GM18498 (cell line): ENCODE measurements around the gene FOXP1.

Source experiments
- ATAC-seq: cut with Tn5 transposase; IDR thresholded peaks from one replicate; pipeline ENCODE4 v1.9.1; 2021; ENCODE audit warnings: mild to moderate bottlenecking, moderate library complexity; ENCODE audit not compliant: unreplicated experiment

The FOXP1 gene

DNA sequence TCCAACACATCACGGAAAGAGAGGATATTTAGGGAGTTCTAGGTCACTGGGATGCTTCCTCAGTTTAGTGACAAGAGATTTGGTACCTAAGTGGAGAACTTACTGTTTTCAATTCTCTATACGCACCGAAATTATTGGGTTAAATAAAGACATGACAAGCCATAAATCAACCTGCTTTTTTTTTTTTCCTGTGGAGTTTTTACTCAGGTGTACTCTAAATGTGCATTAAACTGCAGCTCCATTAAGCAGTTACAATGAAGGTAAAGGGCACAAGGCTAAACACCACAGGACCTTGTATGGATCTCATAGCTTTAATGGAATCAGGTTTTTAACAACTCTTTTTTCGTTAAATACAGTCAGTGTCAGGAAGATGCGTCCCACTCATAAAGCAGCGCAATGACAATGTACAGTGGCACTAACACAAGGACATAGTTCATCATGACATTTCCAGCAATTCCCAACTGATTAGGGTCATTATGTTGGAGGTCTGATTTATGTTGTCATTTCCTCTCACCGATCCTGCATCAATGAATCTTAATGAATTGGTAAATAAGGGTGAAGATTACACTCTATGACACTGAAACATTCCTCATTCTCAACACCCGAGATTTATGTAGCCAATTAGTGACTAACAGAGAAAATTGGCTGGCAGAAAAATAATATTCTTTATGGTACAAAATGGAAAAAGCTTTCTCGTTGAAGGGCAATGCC is 355.2 kb downstream of the FOXP1 start:
- ATAC-seq, result no peak

DNA sequence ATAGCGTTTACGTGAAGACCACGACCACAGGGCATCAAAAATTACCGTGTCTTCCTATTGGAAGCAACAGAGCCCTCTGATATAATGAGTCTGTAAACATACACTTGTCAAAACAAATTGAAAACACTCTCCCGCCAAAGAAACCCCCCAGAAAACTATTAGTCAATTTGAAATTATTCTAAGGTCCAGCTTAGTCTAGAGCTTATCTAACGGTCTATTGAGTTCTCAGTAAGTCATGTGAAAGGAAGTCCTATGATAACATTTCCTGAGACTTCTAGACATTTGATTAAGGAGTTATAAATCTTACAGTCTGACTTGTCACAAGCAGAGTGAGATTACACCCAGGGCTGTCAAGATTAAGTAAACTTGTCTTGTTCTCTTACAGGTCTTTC is 356.3 kb downstream of the FOXP1 start:
- ATAC-seq, result peak; percentile 3

DNA sequence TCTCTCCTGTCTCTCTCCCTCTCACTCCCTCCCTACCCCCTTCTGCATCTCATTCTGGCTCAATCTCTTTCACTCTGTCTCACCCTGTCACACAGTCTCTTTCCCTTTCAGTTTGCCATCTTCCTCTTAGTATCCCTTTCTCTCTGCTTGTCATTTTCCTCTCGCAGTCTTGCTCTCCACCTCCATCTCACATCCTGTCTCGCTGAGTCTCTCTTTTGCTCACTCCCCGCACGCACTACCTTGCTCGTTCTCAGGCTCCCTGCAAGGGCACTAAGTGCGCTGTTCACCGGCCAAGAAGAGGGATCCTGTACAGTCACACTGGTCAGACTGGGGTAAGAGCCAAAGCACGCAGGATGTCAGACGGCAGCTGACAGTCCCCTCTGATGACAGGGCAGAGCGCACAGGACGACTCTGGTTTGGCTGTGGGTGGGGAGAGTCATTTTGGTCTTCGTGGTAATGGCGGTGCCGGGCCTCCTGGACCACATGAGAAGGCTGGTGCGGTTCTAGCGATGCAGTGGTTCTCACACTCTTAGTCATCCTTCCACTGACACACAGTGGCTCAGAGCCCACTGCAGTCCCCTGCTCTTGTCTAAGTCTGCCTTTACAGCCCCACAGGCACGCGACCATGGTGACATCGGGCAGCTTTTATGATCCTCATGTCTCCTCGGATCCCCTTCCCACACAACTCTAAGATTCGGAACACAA is 356.8 kb downstream of the FOXP1 start:
- ATAC-seq, result peak; percentile 90

DNA sequence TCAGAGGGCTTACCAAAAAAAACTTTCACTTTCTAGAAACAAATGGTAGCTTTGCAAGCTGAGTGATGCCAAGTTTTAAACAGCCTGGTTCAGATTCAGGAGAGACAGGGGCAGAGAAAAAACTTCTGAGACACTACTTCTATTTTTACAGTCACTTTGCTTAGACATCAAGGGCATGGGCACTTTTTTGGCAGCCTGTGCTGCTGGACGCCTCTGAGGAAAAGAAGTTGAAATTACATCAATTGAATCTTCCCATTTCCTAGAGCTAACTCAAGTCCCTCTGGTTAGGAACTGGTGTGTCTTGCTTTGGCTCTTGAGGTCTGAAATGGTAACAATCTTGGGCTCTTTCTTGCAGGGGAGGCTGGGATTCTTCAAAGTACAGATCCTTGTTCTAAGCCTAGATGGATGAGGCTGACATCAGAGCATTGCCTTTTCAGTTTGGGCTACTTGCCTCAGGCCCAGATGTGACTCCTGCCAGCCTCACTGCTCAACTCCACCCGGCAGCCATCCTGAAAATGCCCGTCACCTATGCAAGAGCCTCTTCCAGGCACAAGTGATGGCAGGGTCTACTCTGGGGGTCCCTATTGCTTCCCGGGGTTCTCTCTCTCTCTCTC is 357.5 kb downstream of the FOXP1 start:
- peak; percentile 4 for ATAC-seq

DNA sequence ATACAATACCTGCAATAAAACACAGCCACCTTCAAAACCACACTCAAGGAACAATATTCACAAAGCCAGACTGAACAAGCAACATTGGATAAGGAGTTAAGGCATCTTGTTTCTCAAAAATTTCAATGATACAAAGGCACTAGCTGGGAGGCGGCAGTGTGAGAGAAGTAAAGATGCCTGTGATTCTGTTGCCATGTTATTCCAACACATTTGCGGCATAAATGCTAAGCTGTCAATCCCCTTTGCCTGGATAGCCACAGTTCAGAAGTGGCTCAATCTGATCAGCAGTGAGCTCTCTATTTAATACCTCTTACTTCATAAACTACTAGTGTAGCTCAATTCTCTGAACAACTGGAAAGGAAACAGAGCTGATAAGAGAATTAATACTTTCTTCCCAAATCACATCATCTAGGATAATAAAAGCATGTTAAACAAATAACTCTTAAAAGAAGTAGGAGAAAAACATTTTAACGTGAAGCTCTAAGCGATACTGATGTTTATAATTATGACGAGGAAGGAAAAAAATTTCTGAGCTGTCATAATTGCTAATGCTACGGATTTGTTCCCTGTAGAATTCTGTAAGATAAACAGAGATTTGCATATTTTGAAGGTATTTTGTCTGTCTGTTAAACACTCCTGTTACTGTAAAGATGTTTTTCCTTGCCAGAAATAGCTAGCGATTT is 358.4 kb downstream of the FOXP1 start:
- no peak for ATAC-seq

DNA sequence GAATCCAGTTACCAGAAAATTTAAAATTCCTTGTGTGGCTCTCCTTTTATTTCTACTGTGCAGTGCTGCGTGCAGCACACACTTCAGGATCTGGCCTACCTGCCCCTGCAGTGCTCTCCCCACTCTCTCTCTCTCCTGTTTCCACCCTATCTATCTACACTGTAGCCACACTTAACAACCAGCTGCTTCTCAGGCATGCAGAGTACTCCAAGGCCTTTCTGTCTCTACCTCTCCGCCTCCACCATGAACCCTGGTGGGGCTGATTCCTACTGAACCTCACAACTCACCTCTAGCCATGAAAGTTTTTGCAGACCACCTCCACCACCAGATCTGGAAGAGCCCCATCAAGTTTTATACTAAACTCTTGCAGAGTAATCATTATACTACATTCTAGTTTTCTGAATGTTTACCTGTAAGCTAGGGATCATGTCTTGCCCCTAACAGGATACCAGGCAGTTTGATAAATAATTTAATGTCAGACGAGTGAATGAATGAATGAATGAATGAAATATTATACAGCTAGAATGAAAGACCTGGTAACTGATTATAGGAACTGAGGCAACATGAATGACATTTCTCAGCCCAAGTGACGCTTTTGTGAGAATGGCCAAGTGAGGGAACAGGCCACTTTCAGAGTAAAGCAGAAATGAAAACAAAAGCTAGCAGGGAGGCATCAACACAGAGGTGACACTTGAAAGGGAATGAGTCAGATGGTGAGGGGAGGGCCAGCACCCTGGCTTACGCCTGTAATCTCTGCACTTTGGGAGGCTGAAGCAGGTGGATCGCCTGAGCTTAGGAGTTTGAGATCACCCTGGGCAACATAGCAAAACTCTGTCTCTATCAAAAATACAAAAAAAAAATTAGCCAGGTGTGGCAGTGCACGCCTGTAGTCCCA is 363.5 kb downstream of the FOXP1 start:
- peak; percentile 98 for ATAC-seq

DNA sequence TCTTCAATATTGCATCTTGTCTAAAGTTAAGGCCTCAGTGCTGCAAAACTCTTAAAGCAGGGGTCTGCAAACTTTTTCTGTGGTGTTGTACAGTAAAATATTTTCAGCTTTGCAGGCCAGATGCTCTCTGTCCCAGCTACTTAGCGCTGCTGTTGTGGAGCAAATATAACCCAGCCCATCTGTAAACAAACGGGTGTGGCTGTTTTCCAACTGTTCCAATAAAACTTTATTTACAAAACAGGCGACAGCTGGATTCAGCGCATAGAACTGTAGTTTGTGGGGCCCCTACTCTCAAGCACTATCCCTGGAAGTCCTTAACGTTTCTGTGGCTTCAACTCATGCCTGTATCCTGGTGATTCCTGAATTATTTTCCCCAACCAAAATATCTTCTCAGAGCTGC is 365.0 kb downstream of the FOXP1 start:
- ATAC-seq, result no peak

DNA sequence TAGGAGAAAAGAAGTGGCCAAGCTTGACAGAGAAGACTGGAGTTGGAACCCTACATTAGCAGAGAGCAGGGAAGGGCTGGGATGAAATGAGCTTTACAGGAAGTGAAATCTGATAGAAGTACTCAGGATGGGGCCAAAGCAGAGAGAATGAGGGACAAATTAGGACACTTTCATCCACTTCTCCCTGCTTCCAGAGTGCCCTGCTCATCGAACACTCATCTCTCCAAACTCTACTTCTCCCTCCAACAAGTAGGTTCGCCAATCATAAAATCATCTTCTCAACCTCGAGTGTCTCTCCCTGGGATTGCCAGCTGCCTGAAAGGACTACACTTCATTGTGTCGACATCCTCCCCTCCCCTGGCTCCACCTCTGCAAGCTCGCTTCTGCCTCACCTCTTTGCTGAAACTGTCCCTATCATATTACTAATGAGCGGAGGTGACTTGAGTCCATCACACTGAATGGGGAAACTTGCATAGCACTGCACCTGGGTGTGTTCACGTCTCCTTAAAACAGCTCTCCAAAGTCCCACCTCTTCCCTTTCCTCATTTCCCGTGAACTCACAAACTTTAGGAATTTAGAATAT is 365.8 kb downstream of the FOXP1 start:
- ATAC-seq, result no peak

DNA sequence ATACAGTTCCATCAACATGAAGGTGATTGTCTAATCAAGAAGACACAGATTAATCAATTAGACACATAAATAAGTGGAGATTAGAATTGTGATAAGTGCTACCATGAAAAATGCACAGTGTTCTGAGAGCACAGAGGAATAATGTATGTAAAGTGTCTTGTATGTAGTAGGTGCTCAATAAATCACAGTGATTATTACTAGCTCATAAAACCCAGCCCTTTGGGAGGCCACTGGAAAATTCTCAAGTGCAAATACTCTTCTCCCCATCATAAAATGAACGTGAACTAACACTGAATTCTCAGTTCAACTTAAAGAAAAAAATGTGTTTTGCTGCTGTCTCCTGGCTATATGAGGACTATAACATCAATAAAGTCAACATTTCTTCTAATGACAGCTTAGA is 368.2 kb downstream of the FOXP1 start:
- ATAC-seq, result no peak

DNA sequence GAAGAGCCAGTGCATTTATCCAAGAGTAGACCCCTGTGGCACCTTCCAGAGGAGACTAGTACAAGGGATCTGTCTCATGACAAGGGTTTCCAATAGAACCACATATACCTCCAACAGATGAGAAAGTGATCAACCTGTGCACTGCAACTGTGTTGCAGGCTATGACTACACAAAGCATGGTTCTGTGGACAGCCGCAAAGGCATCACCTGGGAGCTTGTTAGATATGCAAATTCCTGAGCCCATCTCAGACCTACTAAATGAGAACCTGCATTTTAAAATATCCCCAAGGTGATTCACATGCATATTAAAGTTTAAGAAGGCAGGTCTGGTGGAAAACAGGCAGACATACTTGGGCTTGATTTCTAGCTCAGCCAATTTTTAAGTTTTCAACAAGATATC is 368.7 kb downstream of the FOXP1 start:
- no peak for ATAC-seq

DNA sequence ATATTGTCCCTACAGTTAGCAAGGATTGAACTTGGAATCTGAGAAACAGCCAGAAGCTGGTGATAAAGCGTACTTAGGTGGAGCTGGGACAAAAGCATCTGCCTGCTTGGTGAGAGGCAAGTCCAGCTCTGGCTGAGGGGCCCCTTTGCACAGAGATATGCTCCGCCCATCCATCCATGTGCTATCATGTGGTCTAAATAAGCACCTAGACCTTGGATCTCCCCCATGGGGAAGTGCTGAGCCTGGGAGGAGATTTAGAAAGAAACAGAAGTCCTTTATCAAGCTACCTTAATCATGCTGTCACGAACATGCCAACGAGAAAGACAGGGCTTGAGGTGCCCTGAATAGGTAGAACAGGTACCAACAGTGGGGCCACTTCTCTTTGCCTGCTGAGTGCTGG is 369.5 kb downstream of the FOXP1 start:
- no peak for ATAC-seq

DNA sequence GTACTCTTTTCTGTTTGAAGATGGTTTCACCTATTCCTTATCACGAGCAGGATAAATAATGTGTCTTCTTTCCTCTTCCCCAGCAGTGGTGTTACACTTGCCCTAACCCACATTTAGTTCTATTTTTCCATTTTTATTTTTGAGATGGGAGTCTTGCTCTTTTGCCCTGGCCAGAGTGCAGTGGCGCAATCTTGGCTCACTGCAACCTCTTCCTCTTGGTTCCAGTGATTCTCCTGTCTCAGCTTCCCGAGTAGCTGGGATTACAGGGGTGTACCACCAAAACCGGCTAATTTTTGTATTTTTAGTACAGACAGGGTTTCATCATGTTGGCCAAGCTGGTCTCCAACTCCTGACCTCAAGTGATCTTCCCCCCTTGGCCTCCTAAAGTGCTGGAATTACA is 372.4 kb downstream of the FOXP1 start:
- no peak for ATAC-seq

DNA sequence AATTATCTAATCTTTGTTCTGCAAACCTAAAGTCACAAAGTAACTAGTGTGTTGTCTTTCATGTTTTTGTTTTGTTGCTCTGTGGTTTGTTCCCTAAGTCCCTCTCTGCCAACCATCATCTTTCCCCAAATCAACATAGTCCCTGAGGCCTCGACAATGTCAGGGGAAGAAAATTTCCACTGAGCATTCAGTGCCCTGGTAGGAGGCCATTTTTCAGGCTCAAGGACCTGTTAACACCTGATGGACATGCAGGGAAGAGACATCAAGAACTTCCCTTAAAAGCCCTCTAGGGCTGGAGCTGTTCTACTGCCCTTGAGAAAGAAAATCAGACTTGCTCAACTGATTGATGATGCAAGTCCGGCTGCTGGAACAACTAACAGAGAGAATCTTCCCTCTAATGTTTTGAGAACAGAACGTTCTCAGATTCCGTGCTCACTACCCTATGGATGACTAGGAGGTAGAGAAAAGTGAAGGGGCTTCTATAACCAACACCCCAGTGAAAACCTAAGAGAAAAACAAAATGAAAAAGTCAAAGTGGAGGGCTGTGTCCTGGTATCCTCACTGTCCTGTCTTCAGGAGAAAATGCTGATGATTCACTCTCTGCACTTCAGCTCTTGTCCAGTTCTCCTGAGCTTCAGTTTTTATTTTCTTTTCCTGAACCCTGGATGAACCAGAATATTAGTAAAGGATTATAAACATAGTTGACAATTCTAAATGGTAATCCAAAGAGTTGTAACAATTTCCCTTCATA is 373.1 kb downstream of the FOXP1 start:
- ATAC-seq, result no peak

DNA sequence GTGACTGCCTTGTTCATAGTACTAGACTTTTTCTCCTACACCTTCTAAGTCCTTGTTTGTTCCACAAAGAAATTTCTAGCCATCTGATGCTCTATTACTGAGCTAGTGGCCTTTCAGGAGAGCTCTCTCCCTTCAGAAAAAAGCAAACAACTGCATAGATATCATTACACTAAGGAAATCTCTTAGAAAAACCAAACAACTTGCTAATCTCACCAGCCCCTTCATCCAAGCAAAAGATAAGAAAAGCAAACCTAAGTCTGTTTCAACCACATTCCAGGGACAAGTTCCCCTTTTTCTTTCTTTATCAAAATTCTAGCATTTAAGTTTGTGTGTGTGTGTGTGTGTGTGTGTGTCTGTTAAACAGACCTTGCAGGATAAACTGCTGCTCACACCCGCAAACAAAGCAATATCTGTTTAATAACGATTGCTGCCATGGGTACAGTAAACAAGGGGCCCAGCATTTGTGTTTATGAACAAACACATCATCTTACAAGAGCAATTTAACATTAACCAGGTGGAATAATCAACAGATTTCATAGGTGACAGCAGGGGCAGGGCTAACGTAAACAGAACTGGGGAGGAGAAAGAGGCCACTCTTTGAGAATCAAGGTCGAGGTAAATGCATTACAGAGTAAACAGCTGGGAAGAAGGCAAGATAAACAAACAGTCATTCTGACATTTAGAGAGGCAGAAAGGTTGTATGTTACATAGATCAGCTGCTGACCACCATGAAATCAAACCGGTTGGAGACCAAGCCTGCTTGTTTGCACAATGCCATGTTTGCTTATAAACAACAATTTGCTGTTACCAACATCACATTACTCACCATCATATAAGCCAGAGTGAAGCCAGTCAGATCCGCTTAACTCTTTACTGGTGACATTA is 375.1 kb downstream of the FOXP1 start:
- ATAC-seq, result no peak

DNA sequence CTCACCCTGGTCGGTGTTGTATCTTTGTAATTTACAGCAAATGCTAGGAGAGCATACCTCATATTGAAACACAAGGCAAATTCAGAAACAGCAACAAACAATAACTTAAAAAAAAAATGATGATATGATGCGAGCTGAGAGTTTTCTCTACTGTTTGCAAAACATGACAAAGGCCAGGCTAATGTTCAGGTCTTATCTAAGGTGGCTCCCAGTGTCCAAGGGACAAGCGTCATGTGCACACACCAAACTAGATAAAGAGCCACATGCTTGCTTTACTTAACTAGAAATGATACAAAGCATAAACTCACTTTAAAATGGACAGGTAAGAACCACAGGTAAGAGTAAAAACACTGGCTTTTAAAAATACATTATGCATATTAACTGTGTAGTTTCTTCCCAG is 375.9 kb downstream of the FOXP1 start:
- ATAC-seq, result no peak

DNA sequence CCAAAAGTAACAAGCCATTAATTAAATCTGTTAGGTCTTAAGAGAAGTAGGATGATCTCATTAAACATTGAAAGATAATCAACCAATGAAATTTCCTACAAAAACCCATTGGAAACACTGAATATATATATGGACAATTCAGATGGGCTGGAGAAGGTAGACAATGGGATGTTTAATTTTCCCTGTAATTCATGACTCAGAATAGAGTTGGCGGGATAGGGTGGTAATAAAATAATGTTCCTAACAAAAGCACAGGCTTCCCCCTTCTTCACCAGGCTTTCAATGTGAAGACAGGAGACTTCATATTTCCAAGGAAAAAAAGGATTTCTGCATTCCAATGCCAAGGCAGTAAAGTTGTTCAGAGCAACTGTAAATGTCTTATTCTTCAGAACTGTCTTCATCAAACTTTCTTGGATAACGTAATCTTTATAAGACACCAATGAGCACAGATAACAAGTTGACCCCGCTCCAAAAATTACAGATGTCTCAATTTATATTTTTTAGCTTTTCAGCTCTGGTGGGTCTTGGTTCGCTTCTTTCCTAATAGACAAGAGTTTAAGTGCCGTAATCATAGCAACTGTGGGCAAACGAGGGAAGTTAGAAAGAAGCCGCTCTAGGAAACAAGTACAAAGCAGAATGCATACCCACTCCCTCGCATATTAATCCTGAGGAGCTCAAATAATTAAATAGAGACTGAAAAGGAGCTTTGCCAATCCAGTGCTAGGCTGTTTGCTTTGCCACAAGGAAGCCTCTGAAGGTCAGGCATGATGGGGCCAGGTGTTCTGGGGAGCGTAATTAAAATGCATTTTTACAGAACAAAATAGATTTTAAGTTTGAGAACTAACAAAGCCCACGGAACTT is 377.0 kb downstream of the FOXP1 start:
- ATAC-seq, result no peak

DNA sequence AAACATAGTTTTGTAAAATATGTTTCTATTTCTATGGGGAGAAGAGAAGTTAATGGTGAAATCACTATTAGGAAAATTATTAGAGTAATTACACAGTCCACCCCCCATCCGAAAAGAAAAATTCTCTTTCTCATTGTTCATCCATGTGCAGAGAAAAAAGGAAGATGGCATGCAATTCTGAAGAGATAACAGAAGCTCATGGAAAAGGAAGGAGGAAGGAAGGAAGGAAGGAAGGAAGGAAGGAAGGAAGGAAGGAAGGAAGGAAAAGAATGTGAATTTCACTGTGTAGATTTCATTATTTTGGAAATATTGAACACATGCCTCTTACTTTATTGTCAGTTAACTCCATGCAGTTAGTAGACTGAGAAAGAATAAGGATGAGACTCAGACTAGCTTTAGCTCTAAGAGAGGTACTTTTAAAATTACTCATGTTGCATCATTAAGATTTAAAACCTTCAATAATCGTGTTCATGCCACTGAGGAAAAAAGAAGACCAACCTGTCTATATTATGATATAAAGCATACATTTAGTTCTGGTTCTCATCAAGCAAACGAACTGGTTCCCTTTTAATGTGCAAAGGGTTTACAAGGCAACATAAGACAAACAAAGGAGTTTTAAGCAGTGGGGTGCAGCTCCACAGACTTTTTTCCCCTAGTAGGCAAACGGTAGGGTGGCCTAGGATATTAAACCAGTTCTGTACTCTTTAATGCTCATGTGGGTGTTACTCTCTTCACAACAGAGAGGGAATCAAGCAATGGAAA is 379.6 kb downstream of the FOXP1 start:
- ATAC-seq, result no peak
